Fibroblast of the conjunctiva (primary cell): ENCODE data around the gene LRFN5.
"Not testable (repeated sequence)": the region's sequence is repeated elsewhere in the genome, so short reads cannot be mapped to it uniquely, and the experiment has no call there.

Experiments used
- DNase-seq: peaks from one replicate; pipeline ENCODE4 v3.0.0-alpha.2; 2010; ENCODE audit warnings: low read depth

The LRFN5 gene

DNA sequence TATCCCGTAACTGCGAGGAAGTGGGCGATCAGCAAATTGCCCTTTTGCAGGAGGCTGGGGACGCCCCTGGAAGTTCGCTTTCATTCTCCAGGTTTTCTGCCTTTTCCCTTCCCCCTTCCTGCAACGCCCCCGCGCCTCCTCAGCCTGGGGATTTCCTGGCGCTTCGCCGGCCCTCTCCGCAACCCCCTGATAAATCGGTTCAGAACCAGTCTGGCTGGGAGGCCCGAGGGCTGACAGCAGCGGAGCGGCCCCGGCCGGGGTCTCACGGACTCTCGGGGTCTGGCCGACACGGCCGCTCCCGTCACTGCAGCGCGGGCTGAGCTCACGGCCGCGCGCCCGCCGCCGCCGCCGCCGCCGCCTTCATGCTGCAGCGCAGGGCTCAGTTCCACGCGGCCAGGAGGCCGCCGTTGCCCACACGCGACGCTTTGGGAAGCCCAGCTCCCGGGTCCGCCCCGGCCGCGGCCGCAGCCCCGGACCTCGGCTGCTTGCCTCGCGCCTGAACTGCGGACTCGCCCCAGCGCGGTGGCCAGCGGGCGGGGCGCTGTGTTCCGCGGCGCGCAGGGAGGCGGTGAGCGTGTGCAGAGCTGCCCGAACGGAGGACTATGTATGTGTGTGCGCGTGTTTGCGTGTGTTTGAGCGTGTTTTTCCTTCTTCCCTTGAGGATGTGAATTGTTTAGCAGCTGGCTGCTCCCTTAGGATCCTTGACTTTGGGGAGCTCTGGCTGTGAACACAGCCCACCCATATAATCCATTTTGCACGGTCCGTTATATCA is at the start of gene LRFN5:
Gene LRFN5, plus strand, starts transcription at position 345 of the 772 bp plus-strand sequence.
- DNase-seq, result no peak

GRCh38 chr14:41558490-41558889 is 48.2 kb upstream of the LRFN5 start:
- DNase-seq, result no peak

DNA sequence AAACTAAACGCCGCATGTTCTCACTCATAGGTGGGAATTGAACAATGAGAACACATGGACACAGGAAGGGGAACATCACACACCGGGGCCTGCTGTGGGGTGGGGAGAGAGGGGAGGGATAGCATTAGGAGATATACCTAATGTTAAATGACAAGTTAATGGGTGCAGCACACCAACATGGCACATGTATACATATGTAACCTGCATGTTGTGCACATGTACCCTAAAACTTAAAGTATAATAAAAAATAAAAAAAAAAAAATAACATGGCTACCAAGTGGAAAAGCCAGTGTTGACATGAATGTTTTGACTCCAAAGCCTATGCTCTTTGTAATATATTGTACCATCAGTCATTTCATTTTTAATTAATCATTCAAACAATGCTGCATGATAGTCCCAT is 39.8 kb upstream of the LRFN5 start:
- DNase-seq, result not testable (repeated sequence)

DNA sequence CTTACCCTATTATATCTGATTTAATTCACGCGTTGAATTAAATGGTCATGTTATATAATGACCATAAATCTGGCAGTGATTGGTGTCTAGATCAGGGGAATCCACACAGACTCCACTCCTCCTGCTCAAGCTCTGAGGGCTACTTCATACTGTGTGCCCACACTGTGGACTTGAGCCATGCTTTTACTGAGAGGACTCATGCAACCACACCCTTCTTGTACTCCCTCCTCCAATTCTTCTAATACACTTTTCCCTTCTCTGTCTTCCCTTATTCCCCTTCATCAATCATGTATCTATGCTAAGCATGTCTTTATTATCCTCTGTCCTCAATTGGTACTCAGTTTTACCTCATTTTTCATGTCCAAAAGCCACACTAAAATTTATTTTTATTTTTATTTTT is 37.7 kb upstream of the LRFN5 start:
- DNase-seq, result no peak

DNA sequence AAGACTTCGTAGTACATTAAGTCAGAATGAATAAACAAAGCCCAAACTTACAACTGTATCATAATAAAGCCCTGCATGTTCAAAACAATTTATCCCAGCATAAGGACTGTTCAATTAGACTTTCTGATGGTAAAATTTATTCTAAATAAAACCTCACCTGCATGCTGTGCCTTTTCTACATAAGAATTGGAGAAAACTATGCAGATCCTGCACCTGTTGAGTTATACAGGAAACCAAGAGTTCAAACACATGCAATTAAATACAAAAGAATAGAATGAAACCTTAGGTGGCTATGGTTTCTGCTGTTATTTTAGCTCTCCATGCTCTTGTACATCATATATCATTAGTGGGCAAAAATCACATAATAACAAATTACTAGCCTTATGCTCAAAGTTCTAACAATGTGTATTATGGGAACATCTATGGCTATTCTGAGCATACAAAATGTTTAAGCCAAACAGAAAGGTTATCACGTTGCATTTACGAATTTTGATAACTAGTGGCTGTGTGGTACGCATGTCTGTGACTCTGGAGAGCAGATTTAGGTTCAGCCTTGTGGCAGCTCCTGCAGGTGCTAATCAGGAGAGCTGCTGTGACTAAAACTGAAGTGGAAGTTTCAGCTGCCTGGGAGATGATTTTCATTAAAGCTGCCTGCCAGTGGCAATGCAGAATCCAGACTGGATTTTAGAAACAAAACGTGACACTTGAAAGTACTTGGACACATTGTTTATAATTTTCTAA is 36.1 kb upstream of the LRFN5 start:
- no peak for DNase-seq

GRCh38 chr14:41586237-41586636 is 20.4 kb upstream of the LRFN5 start:
- DNase-seq, result no peak

GRCh38 chr14:41597647-41598046 is 9.0 kb upstream of the LRFN5 start:
- DNase-seq, result no peak

DNA sequence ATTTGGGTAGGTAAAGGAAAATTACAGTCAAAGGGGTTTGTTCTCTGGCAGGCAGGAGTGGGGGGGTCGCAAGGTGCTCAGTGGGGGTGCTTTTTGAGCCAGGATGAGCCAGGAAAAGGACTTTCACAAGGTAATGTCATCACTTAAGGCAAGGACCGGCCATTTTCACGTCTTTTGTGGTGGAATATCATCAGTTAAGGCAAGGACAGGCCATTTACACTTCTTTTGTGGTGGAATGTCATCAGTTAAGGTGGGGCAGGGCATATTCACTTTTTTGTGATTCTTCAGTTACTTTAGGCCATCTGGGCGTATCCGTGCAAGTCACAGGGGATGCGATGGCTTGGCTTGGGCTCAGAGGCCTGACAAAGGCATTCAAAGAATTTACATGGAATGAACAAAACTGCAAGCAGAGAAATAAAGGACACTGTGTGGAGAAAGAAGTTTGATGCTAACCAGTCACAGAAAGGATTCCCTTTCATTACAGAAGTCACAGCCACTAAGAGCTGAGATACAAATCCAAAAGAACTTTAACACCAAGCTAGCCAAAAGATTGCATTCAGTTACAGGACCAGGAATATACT is 6.8 kb upstream of the LRFN5 start:
- not testable (repeated sequence) for DNase-seq

DNA sequence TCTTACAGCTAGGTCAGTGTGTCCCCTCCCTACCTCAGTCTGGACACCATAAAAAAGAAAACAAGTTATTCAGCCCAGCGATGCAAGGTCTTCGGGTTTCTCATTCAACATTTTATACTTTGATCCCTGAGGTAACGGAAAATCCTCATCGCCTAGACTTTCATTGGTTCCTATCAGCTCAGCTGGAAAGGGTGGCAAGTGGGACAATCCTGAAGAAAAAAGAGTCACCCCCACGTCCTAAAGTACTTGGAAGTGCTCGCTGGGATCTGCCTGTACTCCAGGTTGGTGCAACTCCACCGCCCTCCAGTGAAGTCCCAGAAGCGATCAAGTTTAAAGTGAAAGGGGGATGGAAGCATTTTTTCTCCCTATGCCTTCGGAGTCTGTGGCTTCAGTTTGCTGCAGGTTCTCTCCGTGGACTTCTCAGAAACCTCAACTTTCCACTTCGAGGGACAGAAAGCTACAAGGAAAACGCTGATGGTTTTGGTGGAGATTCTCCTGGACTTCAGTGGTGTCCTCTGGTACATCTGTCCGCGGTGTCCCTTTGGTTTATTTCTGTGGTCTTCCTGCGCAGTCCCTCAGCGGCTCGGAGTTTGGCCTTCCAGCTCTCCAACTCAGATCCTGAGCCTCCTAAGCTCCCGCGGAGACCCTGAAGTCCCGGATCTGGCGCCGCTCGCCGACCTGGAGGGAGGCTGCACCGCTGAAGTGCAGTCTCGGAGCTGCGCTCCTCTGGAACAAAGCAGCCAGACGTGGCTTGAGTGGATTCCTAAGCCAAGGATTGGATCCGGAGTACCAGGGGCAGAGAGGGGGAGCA is 1.8 kb upstream of the LRFN5 start:
- DNase-seq, result peak; percentile 39

- no peak for DNase-seq
Measured at GRCh38 chr14:41605550-41606281, 960 bp upstream of the LRFN5 start.

DNA sequence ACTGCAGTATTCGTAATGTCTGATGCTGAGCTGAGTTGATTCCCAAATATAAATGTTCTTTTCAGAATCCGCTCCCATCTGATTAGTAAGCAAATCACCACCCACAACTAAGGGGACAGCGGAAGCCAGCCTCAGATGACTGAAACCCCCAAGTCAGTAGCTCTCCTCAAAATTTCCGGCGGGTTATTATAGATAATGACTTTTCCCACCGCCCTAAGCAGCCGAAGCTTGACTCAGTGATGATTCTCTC is 469 bp upstream of the LRFN5 start:
- DNase-seq, result no peak

- no peak for DNase-seq
Measured at GRCh38 chr14:41607304-41607775, 664 bp downstream of the LRFN5 start.

GRCh38 chr14:41607966-41608663 is 1.4 kb downstream of the LRFN5 start:
- DNase-seq, result no peak

GRCh38 chr14:41608681-41609390 is 2.2 kb downstream of the LRFN5 start:
- DNase-seq, result no peak

DNA sequence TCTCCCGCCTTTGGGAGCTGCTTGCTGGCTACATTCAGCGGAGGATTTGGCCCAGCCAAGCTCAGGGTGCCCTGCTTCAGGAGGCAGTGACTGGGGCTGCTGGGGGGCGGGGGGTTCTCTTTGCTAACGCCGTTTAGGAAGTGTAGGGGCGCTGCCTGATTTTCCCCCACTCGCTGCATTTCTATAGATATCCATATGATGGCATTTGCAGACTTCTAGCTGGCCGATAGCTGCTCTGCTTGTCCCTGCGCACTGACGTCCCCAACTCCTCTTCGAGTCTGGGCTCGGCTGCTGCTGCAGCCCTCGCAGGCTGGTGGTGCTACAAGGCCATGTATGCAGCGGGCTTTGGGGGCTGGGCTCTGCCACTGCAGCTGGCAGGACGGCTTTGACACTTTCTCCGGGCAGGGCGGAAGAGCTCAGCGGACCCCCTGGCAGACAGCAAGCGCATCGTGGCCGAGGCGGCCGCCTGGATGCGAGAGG is 3.1 kb downstream of the LRFN5 start:
- peak; percentile 40 for DNase-seq

GRCh38 chr14:41615011-41615595 is 8.4 kb downstream of the LRFN5 start:
- DNase-seq, result no peak

DNA sequence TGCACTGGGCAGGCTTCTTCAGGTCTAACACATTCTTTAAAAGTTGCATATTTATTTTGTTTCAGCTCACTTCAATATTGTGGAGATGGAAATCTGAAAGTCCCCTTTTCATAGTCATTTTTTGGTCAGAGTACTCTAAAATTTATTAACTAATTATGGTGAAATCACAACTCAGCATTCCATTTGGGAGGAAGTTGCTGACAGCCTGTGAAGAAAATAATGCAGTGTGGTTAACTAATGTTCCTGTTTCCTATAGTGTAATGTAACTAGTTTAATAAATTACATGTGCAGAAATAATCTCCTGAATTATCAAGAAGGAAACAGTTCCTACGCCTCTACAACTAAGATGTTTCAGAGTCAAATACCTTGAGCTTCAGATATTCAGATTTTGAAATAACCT is 17.1 kb downstream of the LRFN5 start:
- DNase-seq, result no peak

- DNase-seq, result no peak
Measured at GRCh38 chr14:41629876-41630275, 23.2 kb downstream of the LRFN5 start.

GRCh38 chr14:41634286-41634685 is 27.6 kb downstream of the LRFN5 start:
- DNase-seq, result no peak
